RKO (cell line): Measurements from ENCODE around the gene IFITM10.

Source experiments
- DNase-seq: peaks from one replicate; pipeline ENCODE4 v3.0.0-alpha.2; 2016; ENCODE audit warnings: low spot score

The IFITM10 gene

DNA sequence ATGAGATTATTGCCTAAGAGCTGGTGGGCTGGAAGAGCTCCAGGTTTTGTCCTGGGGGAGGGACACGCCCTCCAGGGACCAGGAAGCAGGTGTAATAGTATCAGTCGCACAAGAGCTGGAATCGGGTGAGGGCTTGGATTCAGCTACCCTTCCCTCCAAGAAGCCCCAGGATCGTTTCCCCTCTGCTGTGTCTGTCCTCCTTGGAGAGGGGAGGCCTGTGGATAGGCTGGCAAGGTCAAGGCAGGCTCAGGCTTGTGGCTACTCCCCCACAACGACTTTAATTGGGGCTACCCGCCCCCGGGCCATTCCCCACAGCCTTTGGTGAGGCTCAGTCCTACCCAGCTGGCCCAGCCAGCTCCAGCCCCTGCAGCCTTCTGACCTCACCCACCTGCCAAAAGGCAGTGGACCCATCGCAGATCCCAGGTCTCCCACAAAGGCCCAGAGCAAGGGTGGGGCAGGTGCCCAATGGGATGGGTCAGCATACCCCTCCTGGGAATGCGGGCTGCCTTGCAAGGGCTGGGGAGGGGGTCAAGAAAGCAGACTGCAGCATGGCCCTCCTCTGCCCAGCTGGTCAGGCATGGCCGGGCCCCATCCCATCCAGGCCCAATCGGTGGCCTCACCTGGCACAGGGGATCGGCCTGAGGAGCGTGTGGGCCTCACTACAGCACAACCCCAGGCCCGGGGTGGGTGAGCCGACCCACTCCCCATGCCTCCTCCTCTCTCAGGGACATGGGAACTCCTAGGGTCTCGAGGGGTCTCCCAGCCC is 12.3 kb upstream of the IFITM10 start:
- no peak for DNase-seq

DNA sequence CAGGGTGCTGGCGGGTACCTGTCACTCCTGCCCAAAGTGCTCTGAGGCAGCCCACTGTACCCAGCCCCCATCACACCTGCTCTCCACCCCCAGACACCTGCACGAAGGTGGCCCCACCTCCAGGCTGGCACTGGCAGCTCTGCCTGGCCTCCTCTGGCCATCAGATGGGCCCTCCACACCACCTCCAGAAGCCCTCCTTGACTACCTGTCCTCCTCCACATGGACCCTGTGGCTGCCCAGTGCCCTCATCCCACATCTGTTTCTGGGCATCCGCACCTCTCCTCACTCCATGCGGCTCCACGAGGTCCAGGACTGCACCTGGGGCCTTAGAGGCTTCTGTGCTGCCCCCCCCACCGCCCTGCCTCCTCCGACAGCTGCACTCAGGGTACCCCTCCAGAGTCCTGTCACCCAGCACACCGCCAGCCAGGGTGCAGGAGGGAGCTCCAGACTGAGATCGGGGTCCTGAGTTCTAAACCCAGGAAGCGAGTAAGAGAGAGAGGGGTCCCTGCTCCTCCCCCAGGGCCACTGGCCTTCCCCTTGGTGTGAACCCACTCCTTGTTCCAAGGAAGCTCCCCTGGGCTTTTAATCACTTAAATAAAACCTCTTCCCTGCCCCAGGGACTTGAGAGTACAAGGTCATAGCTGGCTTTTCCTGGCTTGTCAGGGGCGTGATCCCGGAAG is 11.6 kb upstream of the IFITM10 start:
- DNase-seq = no peak

DNA sequence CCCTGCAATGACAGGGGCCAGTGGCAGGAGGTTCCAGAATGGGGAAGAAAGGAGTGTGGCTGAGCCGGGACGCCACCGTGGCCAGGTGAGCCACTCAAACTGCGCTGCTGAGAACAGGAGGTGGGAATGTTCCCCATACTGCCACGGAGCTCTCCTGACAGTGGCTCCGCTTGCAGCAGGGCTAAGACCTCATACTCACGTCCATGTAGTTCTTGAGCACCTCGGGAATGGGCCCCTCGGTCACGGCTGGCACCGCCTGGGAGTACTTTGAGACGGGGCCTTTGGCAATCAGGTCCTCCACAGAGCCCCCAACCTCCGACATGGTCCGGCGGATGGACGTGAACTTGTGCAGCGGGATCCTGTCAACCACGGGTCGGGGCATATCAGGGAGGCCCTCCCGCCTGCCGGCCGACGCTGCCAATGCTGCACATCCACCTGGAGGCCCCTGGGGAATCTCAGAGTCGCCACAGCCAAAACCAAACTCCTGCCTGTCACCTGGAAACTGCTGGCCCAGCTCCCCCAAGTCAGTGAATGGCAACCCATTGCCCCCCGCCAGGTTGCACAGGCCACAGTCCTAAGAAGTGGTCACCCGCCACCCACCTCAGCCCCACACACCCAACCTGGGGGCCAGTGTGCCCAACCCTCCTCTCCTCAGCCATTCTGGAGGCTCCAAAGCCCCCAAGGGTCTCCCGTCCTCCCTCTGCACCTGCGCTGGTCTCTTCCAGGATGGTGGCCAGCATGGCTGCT is 10.9 kb upstream of the IFITM10 start:
- no peak for DNase-seq

- no peak for DNase-seq
Measured at GRCh38 chr11:1760351-1761109, 10.1 kb upstream of the IFITM10 start.

DNA sequence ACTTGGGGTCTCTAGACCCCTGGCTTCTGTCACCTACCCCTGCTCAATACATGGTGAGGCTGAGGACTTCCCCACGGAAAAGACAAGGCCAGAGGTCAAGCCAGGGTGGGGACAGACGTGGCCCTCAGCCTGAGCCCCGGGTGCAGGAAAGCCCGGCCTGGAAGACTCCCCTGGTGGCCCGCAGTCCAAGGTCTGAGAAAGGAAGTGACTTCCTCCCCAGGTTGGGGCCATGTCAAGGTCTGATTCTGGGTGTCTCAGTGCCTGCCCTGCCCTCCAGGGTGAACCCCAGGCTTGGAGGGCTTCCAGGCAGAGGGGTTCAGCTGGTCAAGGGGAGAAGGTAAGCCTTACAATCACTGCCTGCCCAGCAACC is 9.4 kb upstream of the IFITM10 start:
- no peak for DNase-seq

DNA sequence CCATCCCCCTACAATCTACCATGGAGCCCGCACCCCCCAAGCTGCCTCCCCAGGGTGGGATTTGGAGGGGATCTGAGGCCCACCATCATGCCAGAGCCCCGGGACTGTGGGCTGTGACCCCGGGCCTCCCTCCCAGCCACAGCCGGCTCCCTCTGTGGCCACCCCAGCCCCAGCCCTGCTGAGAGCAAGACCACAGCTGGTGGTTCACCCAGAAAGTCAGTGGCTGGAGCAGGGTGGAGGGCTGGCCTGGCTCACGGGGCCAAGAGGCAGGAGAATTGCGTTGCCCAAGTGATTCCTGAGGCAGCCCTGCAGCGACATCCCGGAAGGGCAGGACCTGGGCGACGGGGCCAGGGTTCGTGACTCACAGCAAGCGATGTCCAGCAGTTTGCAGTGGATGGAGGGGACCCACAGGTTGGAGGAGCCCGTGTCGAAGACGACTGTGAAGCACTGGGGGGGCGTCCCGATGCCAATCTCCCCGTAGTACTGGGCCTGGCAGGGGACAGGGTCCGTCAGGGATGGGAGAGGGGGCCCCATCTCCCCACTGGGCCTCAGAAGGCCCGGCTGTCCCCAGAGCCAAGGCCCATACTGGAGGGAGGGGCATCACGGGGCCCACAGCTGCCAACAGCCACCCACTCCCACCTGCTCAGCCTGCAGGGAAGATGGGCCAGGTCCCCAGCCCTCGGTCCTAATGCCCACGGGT is 8.9 kb upstream of the IFITM10 start:
- no peak for DNase-seq

GRCh38 chr11:1758611-1759150 is 8.3 kb upstream of the IFITM10 start:
- DNase-seq = no peak

- DNase-seq = no peak
Measured at GRCh38 chr11:1757861-1758610, 7.6 kb upstream of the IFITM10 start.

- no peak for DNase-seq
Measured at GRCh38 chr11:1756791-1757771, 6.7 kb upstream of the IFITM10 start.

- no peak for DNase-seq
Measured at GRCh38 chr11:1755692-1756561, 5.5 kb upstream of the IFITM10 start.

DNA sequence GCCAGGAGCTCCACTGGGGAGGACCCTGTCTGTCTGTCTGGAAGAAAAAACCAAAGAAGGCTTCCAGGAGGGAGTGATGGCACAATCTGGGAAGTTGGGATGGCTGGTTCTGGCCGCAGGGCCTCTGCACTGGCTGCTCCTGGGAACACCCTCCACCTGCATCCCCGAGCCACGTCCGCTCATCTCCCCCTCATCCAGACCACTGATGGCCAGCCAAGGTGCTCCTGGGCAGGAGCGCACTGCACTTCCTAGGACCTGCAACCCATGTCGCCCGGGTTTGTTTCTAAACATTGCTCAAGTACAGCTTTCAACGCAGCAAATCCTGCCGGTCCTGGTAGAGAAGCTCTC is 4.9 kb upstream of the IFITM10 start:
- no peak for DNase-seq

DNA sequence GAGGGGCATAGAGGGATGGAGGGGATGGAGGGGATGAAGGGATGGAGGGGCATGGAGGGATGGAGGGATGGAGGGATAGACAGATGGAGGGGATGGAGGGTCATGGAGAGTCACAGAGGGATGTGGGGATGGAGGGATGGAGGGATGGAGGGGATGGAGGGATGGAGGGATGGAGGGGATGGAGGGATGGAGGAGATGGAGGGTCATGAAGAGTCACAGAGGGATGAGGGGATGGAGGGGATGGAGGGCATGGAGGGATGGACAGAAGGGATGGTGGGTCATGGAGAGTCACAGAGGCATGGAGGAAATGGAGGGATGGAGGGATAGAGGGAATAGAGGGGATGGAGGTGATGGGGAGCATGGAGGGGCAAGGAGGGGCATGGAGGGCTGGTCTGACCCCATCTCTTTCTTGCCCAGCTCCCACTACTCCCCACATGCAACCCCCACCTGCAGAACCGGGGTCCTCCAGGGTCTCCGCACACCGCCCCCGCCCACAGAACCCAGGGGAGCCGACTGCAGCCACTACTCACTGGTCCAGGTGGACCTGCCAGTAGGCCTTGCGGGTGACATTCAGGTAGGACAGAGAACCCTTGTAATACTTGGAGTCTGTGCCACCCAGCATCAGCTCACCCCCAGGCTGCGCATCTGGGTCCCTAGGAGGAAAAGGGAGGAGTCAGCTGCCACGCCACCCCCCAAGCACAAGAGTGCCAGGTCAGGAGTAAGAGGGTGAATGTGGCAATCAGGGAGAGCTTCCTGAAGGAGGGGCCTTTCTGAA is 4.2 kb upstream of the IFITM10 start:
- no peak for DNase-seq

DNA sequence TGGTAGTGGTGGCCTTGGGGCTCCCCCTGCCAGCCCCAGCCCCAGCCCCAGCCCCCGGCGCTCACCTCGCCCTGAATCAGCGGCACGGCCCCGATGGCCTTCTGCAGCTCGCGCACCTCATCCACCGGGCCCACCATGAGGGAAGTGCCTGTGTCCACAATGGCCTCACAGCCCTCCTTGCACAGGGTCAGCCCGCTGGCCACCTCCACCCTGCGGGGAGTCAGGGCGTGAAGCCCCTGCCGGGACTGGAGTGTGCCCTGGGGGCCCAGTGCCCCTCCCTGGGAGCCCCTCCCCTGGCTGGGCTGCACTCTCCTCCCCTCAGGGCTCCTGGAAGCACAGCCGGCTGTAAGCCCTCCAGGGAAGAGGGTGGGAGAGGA is 3.5 kb upstream of the IFITM10 start:
- DNase-seq = no peak

DNA sequence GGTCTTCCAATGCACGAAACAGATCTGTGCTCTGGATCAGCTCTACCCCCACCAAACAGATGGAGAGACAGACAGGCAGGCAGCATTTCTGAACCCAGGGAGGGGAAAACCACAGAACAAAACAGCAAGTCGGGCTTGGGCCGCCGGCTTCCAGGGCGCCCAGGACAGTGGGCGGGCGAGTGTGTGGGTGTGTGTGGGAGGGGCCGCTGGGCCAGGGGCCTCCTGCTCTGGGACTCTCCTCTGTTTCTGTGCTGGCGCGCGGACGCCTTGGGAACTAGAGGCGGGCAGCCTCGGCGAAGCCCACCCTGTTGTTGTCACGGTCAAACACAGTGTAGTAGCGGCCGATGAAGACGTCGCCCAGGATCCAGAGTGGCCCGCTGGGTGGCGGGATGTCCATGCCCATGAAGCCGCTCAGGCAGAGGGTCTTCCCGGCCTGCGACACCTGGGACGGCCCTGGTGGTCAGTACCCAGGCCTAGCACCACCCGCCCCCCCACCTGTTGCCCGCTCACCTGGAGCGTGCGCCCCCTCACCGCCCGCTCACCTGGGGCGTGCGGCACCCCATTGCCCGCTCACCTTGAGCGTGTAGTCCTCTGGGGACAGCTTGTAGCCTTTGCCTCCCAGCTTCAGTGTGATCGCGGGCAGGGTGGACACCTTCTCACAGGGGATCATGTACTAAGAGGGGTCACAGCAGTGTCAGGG is 3.0 kb upstream of the IFITM10 start:
- DNase-seq = no peak

DNA sequence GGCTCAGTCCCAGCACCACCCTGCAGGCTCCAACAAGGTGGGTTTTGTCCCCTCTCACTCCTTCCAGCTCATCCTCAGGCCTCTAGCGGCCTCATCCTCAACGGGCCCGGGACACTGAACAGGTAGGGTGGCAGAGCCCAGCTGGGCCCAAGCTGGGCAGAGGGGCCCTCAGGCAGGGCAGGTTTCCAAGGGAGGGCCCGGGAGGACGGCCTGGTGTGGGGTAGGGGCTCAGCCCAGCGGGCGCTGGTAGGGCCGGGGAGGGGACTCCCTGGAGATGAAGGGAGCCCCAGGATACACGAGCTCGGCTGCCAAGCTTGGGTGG is 2.5 kb upstream of the IFITM10 start:
- DNase-seq = no peak

GRCh38 chr11:1751999-1752906 is 1.9 kb upstream of the IFITM10 start:
- DNase-seq = no peak
